Cardiac muscle cell (in vitro differentiated cells and primary cell): ENCODE data around the gene SVOP. TPM values are rescaled to one million over a fixed set of nuclear protein-coding genes. Genes with fewer than 3 reads are reported as not detected.
"Not testable (repeated sequence)": the region's sequence is repeated elsewhere in the genome, so short reads cannot be mapped to it uniquely, and the experiment has no call there.

Source experiments
- DNase-seq, 2 donors: peaks; one replicate each; pipeline versions ENCODE4 v3.0.0 to v3.0.0-alpha.2; 2010 to 2017; ENCODE audit warnings: low read depth in 1 of 2, low spot score in 1 of 2
- H3K27ac ChIP-seq: fragments of 200-600 bp; sonication (generic); 2 replicates; pipeline ENCODE4 v1.5.1; 2016
- H3K27me3 ChIP-seq: fragments of 200-600 bp; sonication (generic); 2 replicates; pipeline ENCODE4 v1.6.0; 2016; ENCODE audit warnings: control low read depth
- H3K36me3 ChIP-seq: fragments of 200-600 bp; sonication (generic); 2 replicates; pipeline ENCODE4 v1.5.1; 2016; ENCODE audit warnings: control low read depth
- H3K4me1 ChIP-seq: fragments of 200-600 bp; sonication (generic); 2 replicates; pipeline ENCODE4 v1.8.1; 2017; ENCODE audit warnings: low read depth, mild to moderate bottlenecking, mixed run types
- H3K4me3 ChIP-seq: fragments of 200-600 bp; sonication (generic); 2 replicates; pipeline ENCODE4 v1.5.1; 2016; ENCODE audit warnings: mild to moderate bottlenecking
- H3K9me3 ChIP-seq: fragments of 200-600 bp; sonication (generic); 2 replicates; pipeline ENCODE4 v1.5.1; 2017; ENCODE audit warnings: low read depth, mild to moderate bottlenecking, control low read depth
- polyA plus RNA-seq: library from polyadenylated mRNA; unstranded; fragments of >200 nt; fragmentation: Nextera tagmentation; extraction: Ambion mirVana; gene quantifications from 2 replicates; pipeline ENCODE4 v1.2.1, GENCODE V29; 2016
- total RNA-seq: library from RNA; depleted of rRNA; stranded (reverse); fragments of >200 nt; gene quantifications from 2 replicates; pipeline ENCODE4 v1.2.3, GENCODE V29; 2016
- TF ChIP-seq, protein P1 (sequence below): IDR thresholded peaks from 2 replicates; pipeline ENCODE4 v1.5.1; 2012; ENCODE audit warnings: low read depth, mild to moderate bottlenecking, low read length

Gene SVOP
- total and polyA plus RNA-seq, 2 experiments from 2014 or later = not detected

DNA sequence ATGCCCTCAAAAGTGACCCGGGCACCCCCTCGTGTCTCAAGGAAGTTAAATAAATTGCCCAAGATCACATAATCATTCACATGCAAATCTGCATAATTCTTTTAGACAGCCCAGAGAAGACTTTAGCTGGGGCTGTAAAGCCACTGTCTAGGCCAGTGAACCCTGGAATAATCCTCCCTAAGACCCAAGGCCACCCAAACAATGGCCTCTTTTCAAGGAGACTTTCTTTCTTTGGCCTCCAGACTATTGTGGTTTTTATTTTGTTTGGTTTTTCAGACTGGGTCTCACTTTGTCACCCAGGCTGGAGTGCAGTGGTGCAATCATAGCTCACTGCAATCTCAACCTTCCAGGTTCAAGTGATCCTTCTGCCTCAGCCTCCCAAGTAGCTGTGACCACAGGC lies 10.6 kb downstream of the SVOP start:
- DNase-seq = no peak
- no peaks in the 10 kb centered on the region for H3K36me3 ChIP-seq
- H3K27ac ChIP-seq = no peak overlapping the region
- no peaks in the 10 kb centered on the region for H3K9me3 ChIP-seq
- H3K4me3 ChIP-seq = no peak overlapping the region
- TF ChIP-seq, protein P1, sequence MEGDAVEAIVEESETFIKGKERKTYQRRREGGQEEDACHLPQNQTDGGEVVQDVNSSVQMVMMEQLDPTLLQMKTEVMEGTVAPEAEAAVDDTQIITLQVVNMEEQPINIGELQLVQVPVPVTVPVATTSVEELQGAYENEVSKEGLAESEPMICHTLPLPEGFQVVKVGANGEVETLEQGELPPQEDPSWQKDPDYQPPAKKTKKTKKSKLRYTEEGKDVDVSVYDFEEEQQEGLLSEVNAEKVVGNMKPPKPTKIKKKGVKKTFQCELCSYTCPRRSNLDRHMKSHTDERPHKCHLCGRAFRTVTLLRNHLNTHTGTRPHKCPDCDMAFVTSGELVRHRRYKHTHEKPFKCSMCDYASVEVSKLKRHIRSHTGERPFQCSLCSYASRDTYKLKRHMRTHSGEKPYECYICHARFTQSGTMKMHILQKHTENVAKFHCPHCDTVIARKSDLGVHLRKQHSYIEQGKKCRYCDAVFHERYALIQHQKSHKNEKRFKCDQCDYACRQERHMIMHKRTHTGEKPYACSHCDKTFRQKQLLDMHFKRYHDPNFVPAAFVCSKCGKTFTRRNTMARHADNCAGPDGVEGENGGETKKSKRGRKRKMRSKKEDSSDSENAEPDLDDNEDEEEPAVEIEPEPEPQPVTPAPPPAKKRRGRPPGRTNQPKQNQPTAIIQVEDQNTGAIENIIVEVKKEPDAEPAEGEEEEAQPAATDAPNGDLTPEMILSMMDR = no peak
- H3K27me3 ChIP-seq = no peaks in the 10 kb centered on the region
- no peaks in the 10 kb centered on the region for H3K4me1 ChIP-seq

DNA sequence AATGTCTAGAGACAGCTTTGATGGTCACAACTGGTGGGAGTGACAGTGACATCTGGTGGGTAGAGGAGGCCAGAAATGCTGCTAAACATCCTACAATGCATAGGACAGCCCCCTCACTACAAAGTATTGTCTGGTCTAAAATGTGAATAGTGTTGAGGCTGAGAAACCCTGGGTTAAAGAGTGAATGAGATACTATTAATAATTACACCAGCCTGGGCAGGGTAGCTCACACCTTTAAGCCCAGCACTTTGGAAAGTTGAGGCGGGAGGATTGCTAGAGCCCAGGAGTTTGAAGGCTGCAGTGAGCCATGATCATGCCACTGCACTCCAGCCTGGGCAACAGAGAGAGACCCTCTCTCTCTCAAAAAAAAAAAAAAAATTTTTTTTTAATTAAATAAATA lies 11.1 kb downstream of the SVOP start:
- no peak overlapping the region for H3K27ac ChIP-seq
- H3K4me3 ChIP-seq = no peak overlapping the region
- no peaks in the 10 kb centered on the region for H3K27me3 ChIP-seq
- no peaks in the 10 kb centered on the region for H3K36me3 ChIP-seq
- TF ChIP-seq, protein P1 = no peak
- no peaks in the 10 kb centered on the region for H3K4me1 ChIP-seq
- DNase-seq = no peak
- H3K9me3 ChIP-seq = no peaks in the 10 kb centered on the region

DNA sequence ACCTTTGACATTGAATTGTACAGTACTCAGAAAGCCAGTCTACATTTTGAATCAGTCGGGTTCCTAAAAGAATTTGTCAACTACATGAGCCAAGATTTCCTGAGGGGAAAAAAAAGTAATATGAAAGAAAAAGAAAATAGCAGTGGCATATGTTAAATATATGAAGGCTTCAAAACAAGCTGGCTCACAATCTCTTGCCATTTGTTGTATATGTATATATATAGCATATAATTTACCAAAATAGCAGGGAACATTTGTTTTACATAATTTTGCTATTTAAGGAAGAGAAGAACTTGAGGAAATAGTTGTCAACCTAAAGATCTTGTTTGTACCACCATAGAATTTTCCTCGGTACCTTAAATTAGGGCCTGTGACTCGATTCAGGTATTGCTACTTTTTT lies 16.9 kb downstream of the SVOP start:
- no peaks in the 10 kb centered on the region for H3K9me3 ChIP-seq
- H3K27me3 ChIP-seq = no peaks in the 10 kb centered on the region
- H3K4me1 ChIP-seq = no peaks in the 10 kb centered on the region
- TF ChIP-seq, protein P1 = no peak
- H3K36me3 ChIP-seq = no peaks in the 10 kb centered on the region
- no peak overlapping the region for H3K4me3 ChIP-seq
- no peak overlapping the region for H3K27ac ChIP-seq
- DNase-seq = no peak

DNA sequence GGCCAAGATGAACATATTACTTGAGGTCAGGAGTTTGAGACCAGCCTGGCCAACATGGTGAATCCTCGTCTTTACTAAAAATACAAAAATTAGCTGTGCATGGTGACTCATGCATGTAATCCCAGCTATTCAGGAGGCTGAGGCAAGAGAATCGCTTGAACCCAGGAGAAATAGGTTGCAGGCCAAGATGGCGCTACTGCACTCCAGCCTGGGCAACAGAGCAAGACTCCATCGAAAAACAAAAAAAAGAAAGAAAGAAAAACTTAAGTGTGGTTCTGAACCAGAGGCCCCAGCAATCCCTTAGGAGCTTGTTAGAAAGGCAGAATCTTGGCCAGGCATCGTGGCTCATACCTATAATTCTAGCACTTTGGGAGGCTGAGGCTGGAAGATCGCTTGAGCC lies 24.5 kb downstream of the SVOP start:
- DNase-seq = no peak
- Histone ChIP-seq H3K36me3 (no peaks in the 10 kb centered on the region), H3K9me3 (no peaks in the 10 kb centered on the region), H3K27ac (no peak overlapping the region), H3K27me3 (no peaks in the 10 kb centered on the region), H3K4me3 (no peak overlapping the region), H3K4me1 (no peaks in the 10 kb centered on the region)
- TF ChIP-seq, protein P1 = no peak

DNA sequence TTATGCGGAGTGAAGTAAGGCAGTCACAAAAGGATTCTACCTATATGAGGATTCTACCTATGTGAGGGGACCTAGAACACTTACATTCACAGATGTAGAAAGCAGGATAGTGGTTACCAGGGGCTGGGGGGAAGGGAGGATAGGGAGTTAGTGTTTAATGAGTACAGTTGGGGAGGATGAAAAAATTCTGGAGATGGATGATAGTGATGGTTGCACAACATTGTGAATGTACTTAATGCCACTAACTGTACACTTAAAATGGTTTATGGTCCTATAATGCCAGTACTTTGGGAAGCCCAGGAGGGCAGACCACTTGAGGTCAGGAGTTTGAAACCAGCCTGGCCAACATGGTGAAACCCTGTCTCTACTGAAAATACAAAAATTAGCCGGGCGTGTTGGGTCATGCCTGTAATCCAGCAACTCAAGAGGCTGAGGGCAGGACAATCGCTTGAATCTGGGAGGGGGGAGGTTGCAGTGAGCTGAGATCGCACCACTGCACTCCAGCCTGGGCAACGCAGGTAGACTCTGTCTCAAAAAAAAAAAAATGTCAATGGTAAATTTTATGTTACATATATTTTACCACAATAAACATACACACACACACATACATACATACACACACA lies 25.4 kb downstream of the SVOP start:
- no peak for DNase-seq
- TF ChIP-seq, protein P1 = no peak
- H3K27ac ChIP-seq = no peak overlapping the region
- H3K4me3 ChIP-seq = no peak overlapping the region
- H3K36me3 ChIP-seq = no peaks in the 10 kb centered on the region
- no peaks in the 10 kb centered on the region for H3K27me3 ChIP-seq
- no peaks in the 10 kb centered on the region for H3K4me1 ChIP-seq
- no peaks in the 10 kb centered on the region for H3K9me3 ChIP-seq

DNA sequence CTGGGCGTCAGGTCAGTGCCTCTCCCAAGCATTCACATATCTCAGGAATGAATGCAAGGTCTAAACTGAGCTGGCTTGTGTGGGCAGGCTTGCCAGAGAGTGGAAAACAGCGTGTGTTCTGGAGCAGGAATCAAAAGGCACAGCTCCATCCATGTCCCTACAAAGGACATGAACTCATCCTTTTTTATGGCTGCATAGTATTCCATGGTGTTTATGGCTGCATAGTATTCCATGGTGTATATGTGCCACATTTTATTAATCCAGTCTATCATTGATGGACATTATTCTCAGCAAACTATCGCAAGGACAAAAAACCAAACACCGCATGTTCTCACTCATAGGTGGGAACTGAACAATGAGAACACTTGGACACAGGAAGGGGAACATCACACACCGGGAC lies 30.8 kb downstream of the SVOP start:
- not testable (repeated sequence) for H3K36me3 ChIP-seq, DNase-seq, H3K4me3 ChIP-seq, H3K27ac ChIP-seq, H3K27me3 ChIP-seq, H3K9me3 ChIP-seq, H3K4me1 ChIP-seq
